Activated B cell treated with CpG ODN at 0.5 μM for 24 hours (primary cell): ENCODE data around the gene APLNR. TPM values are rescaled to one million over a fixed set of nuclear protein-coding genes. Genes with fewer than 3 reads are reported as not detected.

Source experiments
- ATAC-seq: fragments of 200-7000 bp; cut with Tn5 transposase; one replicate; pipeline ENCODE4 v1.10.0; 2021; ENCODE audit warnings: low read depth, mild to moderate bottlenecking, moderate library complexity
- CTCF ChIA-PET: fragments of 350-600 bp; sonication (Branson Sonifier 250); formaldehyde crosslinking; loops from one replicate; lab custom pipeline; 2021; ENCODE audit warnings: antibody characterized with exemption; lab: Charles Lee
- POLR2A ChIA-PET: fragments of 350-600 bp; sonication (Branson Sonifier 250); formaldehyde crosslinking; loops from one replicate; lab custom pipeline; 2021; ENCODE audit warnings: antibody characterized with exemption; lab: Charles Lee
- DNase-seq: peaks from one replicate; pipeline ENCODE4 v3.0.0; 2022
- H3K27ac Mint-ChIP-seq: one replicate; pipeline ENCODE4 v1.8.0; 2020; ENCODE audit warnings: mixed read lengths
- H3K27me3 Mint-ChIP-seq: one replicate; pipeline ENCODE4 v1.8.0; 2021; ENCODE audit warnings: mixed read lengths
- H3K36me3 Mint-ChIP-seq: one replicate; pipeline ENCODE4 v1.8.0; 2021; ENCODE audit warnings: low read depth, mixed read lengths
- H3K4me1 Mint-ChIP-seq: one replicate; pipeline ENCODE4 v1.8.0; 2021; ENCODE audit warnings: mixed read lengths
- H3K4me3 Mint-ChIP-seq: one replicate; pipeline ENCODE4 v1.8.0; 2020; ENCODE audit warnings: mild to moderate bottlenecking, mixed read lengths
- H3K9me3 Mint-ChIP-seq: one replicate; pipeline ENCODE4 v1.8.0; 2020; ENCODE audit warnings: mixed read lengths
- CTCF ChIP-seq: fragments of 200-600 bp; IDR thresholded peaks from one replicate; pipeline ENCODE4 v1.8.0; 2022; ENCODE audit warnings: antibody characterized with exemption, mild to moderate bottlenecking
- intact Hi-C: fragments of 100-400 bp; cut with micrococcal nuclease; formaldehyde crosslinking; loops from one replicate; pipeline ENCODE4 v1.15.1; 2024
- total RNA-seq: library from RNA; stranded (reverse); gene quantifications from 2 replicates; pipeline ENCODE4 v1.2.3, GENCODE V29; 2022

APLNR gene
- total RNA-seq, 1 donor from 2014 or later = not detected

- H3K36me3 Mint-ChIP-seq = no peaks in the 10 kb centered on the region
- no peak overlapping the region for H3K4me3 Mint-ChIP-seq
- no peak overlapping the region for H3K27ac Mint-ChIP-seq
- H3K4me1 Mint-ChIP-seq = peaks cover 2% of the 10 kb centered on the region
- POLR2A ChIA-PET = no interaction called here
- intact Hi-C loops = no loop called here
- no peak for ATAC-seq
- TF ChIP-seq CTCF = no peak
- peaks cover 11% of the 10 kb centered on the region for H3K9me3 Mint-ChIP-seq
- H3K27me3 Mint-ChIP-seq = peaks cover 28% of the 10 kb centered on the region
- CTCF ChIA-PET = no interaction called here
- no peak for DNase-seq
Observed at GRCh38 chr11:57274904-57275498, 38.0 kb upstream of the APLNR start.

GRCh38 chr11:57273448-57274058 is 36.5 kb upstream of the APLNR start:
- ChIA-PET POLR2A (interaction anchor here (0.6 kb wide), 1 partner anchor 261 kb away, joined by 3 read pairs; no protein-coding TSS in a partner anchor), CTCF (interaction anchor here (1.1 kb wide), 1 partner anchor 13 kb away, joined by 3 read pairs; no protein-coding TSS in a partner anchor)
- intact Hi-C loops = no loop called here

GRCh38 chr11:57269571-57270021 is 32.5 kb upstream of the APLNR start:
- POLR2A ChIA-PET = no interaction called here
- H3K36me3 Mint-ChIP-seq = no peaks in the 10 kb centered on the region
- DNase-seq (no peak), ATAC-seq (no peak)
- intact Hi-C loops = no loop called here
- no peak overlapping the region for H3K4me3 Mint-ChIP-seq
- H3K9me3 Mint-ChIP-seq = peaks cover 25% of the 10 kb centered on the region
- CTCF ChIA-PET = no interaction called here
- peaks cover 13% of the 10 kb centered on the region for H3K27me3 Mint-ChIP-seq
- TF ChIP-seq CTCF = no peak
- H3K4me1 Mint-ChIP-seq = no peaks in the 10 kb centered on the region
- no peak overlapping the region for H3K27ac Mint-ChIP-seq

More at GRCh38 chr11:57273448-57274058, 36.5 kb upstream of the APLNR start:
- Mint-ChIP-seq H3K4me1 (peaks cover 2% of the 10 kb centered on the region), H3K9me3 (peaks cover 11% of the 10 kb centered on the region), H3K27ac (no peak overlapping the region), H3K27me3 (peaks cover 26% of the 10 kb centered on the region), H3K36me3 (no peaks in the 10 kb centered on the region), H3K4me3 (no peak overlapping the region)
- DNase-seq (no peak), ATAC-seq (no peak)
- no peak for TF ChIP-seq CTCF

GRCh38 chr11:57266157-57266556 is 29.1 kb upstream of the APLNR start:
- no peak for TF ChIP-seq CTCF
- ChIA-PET POLR2A (no interaction called here), CTCF (no interaction called here)
- no peak overlapping the region for H3K27ac Mint-ChIP-seq
- H3K9me3 Mint-ChIP-seq = peaks cover 14% of the 10 kb centered on the region
- intact Hi-C loops = no loop called here
- no peaks in the 10 kb centered on the region for H3K4me1 Mint-ChIP-seq
- no peaks in the 10 kb centered on the region for H3K36me3 Mint-ChIP-seq
- H3K4me3 Mint-ChIP-seq = no peak overlapping the region
- ATAC-seq (no peak), DNase-seq (no peak)
- peaks cover 12% of the 10 kb centered on the region for H3K27me3 Mint-ChIP-seq

- TF ChIP-seq CTCF = no peak
- Mint-ChIP-seq H3K27ac (no peak overlapping the region), H3K27me3 (peaks cover 14% of the 10 kb centered on the region), H3K4me3 (no peak overlapping the region), H3K36me3 (no peaks in the 10 kb centered on the region), H3K9me3 (peaks cover 16% of the 10 kb centered on the region), H3K4me1 (no peaks in the 10 kb centered on the region)
- ATAC-seq (no peak), DNase-seq (no peak)
- CTCF ChIA-PET = no interaction called here
- POLR2A ChIA-PET = no interaction called here
- intact Hi-C loops = no loop called here
Observed at GRCh38 chr11:57263351-57263750, 26.3 kb upstream of the APLNR start.
